Suppressor macrophage treated with lipopolysaccharide for 1 hour (primary cell): ENCODE data around the gene TBX10.
"Not testable (repeated sequence)": the region's sequence is repeated elsewhere in the genome, so short reads cannot be mapped to it uniquely, and the experiment has no call there.

Experiments
- DNase-seq, 3 donors: peaks; one replicate each; pipeline ENCODE4 v3.0.0-alpha.2; 2020 to 2022

TBX10 gene

GRCh38 chr11:67663532-67664212, 24.1 kb upstream of the TBX10 start:
- no peak for DNase-seq

GRCh38 chr11:67662835-67663531, 23.4 kb upstream of the TBX10 start:
- DNase-seq = no peak

GRCh38 chr11:67662142-67662834, 22.7 kb upstream of the TBX10 start:
- no peak for DNase-seq

- not testable (repeated sequence) for DNase-seq
These were observed 21.2 kb upstream of the TBX10 start for GRCh38 chr11:67660752-67661151.

GRCh38 chr11:67659651-67660165, 20.1 kb upstream of the TBX10 start:
- DNase-seq = not testable (repeated sequence)

- no peak for DNase-seq
These were observed 17.7 kb upstream of the TBX10 start for GRCh38 chr11:67657300-67657699.

GRCh38 chr11:67656278-67656922, 16.8 kb upstream of the TBX10 start:
- DNase-seq = peak; percentile 37 to 66 (median 57)

- DNase-seq = no peak
These were observed 14.7 kb upstream of the TBX10 start for GRCh38 chr11:67654225-67654624.

GRCh38 chr11:67652965-67653845, 13.6 kb upstream of the TBX10 start:
- DNase-seq = no peak

- no peak for DNase-seq
These were observed 12.6 kb upstream of the TBX10 start for GRCh38 chr11:67651976-67652781.

- no peak for DNase-seq
These were observed 10.3 kb upstream of the TBX10 start for GRCh38 chr11:67649634-67650510.

GRCh38 chr11:67648796-67649613, 9.4 kb upstream of the TBX10 start:
- peak in 2 of 3 donors; percentile 46 to 56 for DNase-seq

GRCh38 chr11:67648140-67648795, 8.7 kb upstream of the TBX10 start:
- peak in 2 of 3 donors; percentile 24 to 36 for DNase-seq

GRCh38 chr11:67647471-67647870, 7.9 kb upstream of the TBX10 start:
- DNase-seq = no peak

GRCh38 chr11:67646535-67647336, 7.2 kb upstream of the TBX10 start:
- DNase-seq = no peak

GRCh38 chr11:67645521-67646461, 6.2 kb upstream of the TBX10 start:
- no peak for DNase-seq
